Activated T-helper 17 cell treated with anti-CD3 and anti-CD28 coated beads, Interleukin-2, amount 50 U/mL, for 72 hours (primary cell): ENCODE data around the gene LRMDA. TPM values are rescaled to one million over a fixed set of nuclear protein-coding genes. Genes with fewer than 3 reads are reported as not detected.

Experiments
- ATAC-seq: fragments of 150-1000 bp; cut with Tn5 transposase; replicated peaks from 2 replicates; pipeline ENCODE4 v1.10.0; 2021; ENCODE audit warnings: mild to moderate bottlenecking, moderate library complexity
- H3K27ac Mint-ChIP-seq: one replicate; pipeline ENCODE4 v1.8.0; 2022; ENCODE audit warnings: mixed read lengths
- H3K27me3 Mint-ChIP-seq: one replicate; pipeline ENCODE4 v1.8.0; 2022; ENCODE audit warnings: mixed read lengths
- H3K36me3 Mint-ChIP-seq: one replicate; pipeline ENCODE4 v1.8.0; 2022; ENCODE audit warnings: low read depth, mild to moderate bottlenecking, mixed read lengths
- H3K4me1 Mint-ChIP-seq: one replicate; pipeline ENCODE4 v1.8.0; 2022; ENCODE audit warnings: mixed read lengths
- H3K4me3 Mint-ChIP-seq: one replicate; pipeline ENCODE4 v1.8.0; 2022; ENCODE audit warnings: mild to moderate bottlenecking, mixed read lengths
- H3K9me3 Mint-ChIP-seq: one replicate; pipeline ENCODE4 v1.8.0; 2022; ENCODE audit warnings: mixed read lengths
- total RNA-seq, 2 donors: library from RNA; stranded (reverse); gene quantifications; one replicate each; pipeline ENCODE4 v1.2.3, GENCODE V29; 2022

The LRMDA gene
- total RNA-seq, 2 donors from 2014 or later, result not detected

GRCh38 chr10:76086761-76087639 is 655.6 kb downstream of the LRMDA start:
- Mint-ChIP-seq H3K9me3 (no peaks in the 10 kb centered on the region), H3K4me3 (no peak overlapping the region), H3K27ac (no peak overlapping the region), H3K4me1 (no peaks in the 10 kb centered on the region), H3K36me3 (no peaks in the 10 kb centered on the region), H3K27me3 (peaks cover 6% of the 10 kb centered on the region)
- ATAC-seq, result no peak

DNA sequence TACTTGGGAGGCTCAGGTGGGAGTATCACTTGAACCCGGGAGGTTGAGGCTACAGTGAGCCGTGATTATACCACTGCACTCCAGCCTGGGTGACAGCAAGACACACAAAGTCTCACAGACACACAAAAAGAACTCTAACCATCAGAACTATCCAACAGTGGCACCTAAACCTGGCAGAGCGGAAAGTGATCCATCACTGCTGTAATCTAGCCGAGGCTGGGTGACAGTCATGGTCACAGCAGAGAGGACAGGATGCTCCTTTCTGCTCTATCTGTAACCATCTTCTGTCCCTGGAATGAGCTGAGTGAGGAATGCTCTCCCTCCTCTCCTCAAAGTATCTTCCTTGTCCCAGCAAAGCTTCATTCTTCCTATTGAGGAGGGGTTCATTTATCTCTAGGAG is 656.6 kb downstream of the LRMDA start:
- Mint-ChIP-seq H3K9me3 (no peaks in the 10 kb centered on the region), H3K27me3 (peaks cover 6% of the 10 kb centered on the region), H3K4me3 (no peak overlapping the region), H3K36me3 (no peaks in the 10 kb centered on the region), H3K4me1 (no peaks in the 10 kb centered on the region), H3K27ac (no peak overlapping the region)
- ATAC-seq, result no peak

GRCh38 chr10:76088980-76089379 is 657.6 kb downstream of the LRMDA start:
- no peaks in the 10 kb centered on the region for H3K9me3 Mint-ChIP-seq
- H3K36me3 Mint-ChIP-seq, result no peaks in the 10 kb centered on the region
- H3K27ac Mint-ChIP-seq, result no peak overlapping the region
- no peak for ATAC-seq
- no peaks in the 10 kb centered on the region for H3K4me1 Mint-ChIP-seq
- no peak overlapping the region for H3K4me3 Mint-ChIP-seq
- H3K27me3 Mint-ChIP-seq, result peaks cover 6% of the 10 kb centered on the region

DNA sequence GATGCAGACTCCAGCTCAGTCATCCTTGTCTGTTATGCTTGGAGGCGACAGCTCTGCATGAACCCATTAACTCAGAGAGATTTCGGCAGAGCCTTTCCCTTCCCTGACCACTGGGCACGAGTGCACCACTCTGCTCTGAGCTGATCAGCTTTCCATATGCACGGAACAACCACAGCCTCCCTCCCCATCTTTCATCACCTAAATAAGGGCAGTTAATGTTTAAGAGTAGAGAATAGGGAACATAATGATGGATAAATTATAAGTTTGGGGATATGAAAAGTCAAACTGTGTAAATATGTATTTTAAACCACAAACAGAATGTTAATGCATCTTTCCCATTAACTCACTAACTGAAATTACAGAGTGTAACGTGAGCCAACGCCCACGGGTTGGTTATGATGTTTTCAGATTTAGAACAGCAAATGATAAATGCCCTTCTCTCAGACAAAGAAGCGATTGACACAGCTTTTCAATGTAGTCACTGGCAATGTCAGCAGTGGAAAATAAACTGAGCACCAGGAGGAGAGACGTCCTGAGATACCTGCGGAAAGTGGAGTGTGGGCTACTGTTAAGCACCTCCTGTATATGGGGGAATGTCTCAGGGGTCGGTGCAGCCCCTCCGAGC is 658.2 kb downstream of the LRMDA start:
- no peak for ATAC-seq
- no peaks in the 10 kb centered on the region for H3K36me3 Mint-ChIP-seq
- H3K4me3 Mint-ChIP-seq, result no peak overlapping the region
- H3K27ac Mint-ChIP-seq, result no peak overlapping the region
- peaks cover 6% of the 10 kb centered on the region for H3K27me3 Mint-ChIP-seq
- no peaks in the 10 kb centered on the region for H3K4me1 Mint-ChIP-seq
- H3K9me3 Mint-ChIP-seq, result no peaks in the 10 kb centered on the region

DNA sequence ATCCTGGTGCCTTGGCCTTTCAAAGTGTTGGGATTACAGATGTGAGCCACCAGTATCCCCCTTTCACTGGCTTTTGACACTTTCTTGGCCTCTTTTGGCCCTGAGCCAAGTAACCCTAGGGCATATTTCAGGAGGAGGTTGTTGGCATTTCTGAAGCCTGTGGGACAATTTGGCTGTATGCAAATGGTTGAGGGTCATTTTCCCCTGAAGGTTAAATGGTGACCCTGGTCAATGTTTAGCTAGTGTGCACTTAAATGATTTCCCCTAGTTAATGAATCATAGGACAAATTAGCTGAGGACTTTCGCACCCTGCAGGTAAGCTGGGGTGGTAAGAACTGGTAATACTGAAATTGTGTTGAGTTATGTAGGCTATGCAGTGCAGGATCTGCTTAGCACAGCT is 660.5 kb downstream of the LRMDA start:
- no peaks in the 10 kb centered on the region for H3K36me3 Mint-ChIP-seq
- no peak overlapping the region for H3K27ac Mint-ChIP-seq
- H3K27me3 Mint-ChIP-seq, result peaks cover 2% of the 10 kb centered on the region

DNA sequence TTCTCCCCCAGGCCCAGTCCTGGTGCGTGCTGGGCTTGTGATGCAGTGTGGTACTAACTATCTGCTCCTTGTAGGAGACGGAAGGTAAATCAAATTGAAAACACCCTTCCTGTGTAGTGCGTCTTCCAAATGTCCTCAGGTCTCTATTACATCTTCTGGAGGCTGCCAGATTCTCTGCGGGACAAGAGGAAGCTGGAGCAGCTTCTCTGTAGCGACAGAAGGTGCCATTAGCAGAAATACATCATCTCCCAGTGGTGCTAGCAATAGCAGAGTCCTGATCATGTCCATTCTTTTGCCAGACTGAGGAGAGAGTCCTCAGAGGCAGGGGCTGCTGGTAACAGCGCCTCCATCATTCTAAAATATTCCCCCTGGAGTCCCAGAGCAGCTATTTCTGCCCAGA is 675.2 kb downstream of the LRMDA start:
- no peaks in the 10 kb centered on the region for H3K36me3 Mint-ChIP-seq
- no peak for ATAC-seq
- H3K4me1 Mint-ChIP-seq, result no peaks in the 10 kb centered on the region
- H3K9me3 Mint-ChIP-seq, result peaks cover 4% of the 10 kb centered on the region
- H3K27me3 Mint-ChIP-seq, result no peaks in the 10 kb centered on the region
- H3K27ac Mint-ChIP-seq, result no peak overlapping the region
- no peak overlapping the region for H3K4me3 Mint-ChIP-seq

More for the DNA sequence above, 660.5 kb downstream of the LRMDA start:
- H3K9me3 Mint-ChIP-seq, result no peaks in the 10 kb centered on the region
- no peak overlapping the region for H3K4me3 Mint-ChIP-seq
- ATAC-seq, result no peak
- H3K4me1 Mint-ChIP-seq, result no peaks in the 10 kb centered on the region

- Mint-ChIP-seq H3K4me3 (no peak overlapping the region), H3K4me1 (no peaks in the 10 kb centered on the region), H3K27ac (no peak overlapping the region), H3K27me3 (peaks cover 4% of the 10 kb centered on the region), H3K36me3 (no peaks in the 10 kb centered on the region), H3K9me3 (peaks cover 4% of the 10 kb centered on the region)
- no peak for ATAC-seq
Observed at GRCh38 chr10:76108563-76109359, 677.3 kb downstream of the LRMDA start.

DNA sequence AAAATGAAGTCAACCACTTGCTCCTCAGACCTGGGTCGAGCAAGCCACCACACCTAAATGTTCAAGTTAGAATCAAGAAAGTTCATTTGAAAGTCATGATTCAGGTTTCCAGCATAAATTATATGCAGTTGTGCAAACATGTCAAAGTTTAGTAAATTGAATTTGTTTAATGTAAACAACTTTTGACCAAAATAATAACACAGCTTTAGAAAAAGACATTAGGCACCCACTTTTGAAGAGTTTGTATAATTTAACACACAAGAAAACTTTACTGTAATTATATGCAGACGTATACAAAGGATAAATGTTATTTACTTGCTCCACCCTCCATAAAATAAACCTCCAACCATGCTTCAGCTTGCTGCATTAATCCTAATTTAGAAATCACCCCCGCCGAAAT is 680.0 kb downstream of the LRMDA start:
- ATAC-seq, result no peak
- Mint-ChIP-seq H3K27ac (no peak overlapping the region), H3K36me3 (no peaks in the 10 kb centered on the region), H3K9me3 (no peaks in the 10 kb centered on the region), H3K4me1 (no peaks in the 10 kb centered on the region), H3K4me3 (no peak overlapping the region), H3K27me3 (peaks cover 4% of the 10 kb centered on the region)

- peaks cover 4% of the 10 kb centered on the region for H3K27me3 Mint-ChIP-seq
- H3K27ac Mint-ChIP-seq, result no peak overlapping the region
- no peaks in the 10 kb centered on the region for H3K4me1 Mint-ChIP-seq
- no peaks in the 10 kb centered on the region for H3K36me3 Mint-ChIP-seq
- H3K4me3 Mint-ChIP-seq, result no peak overlapping the region
- peaks cover 3% of the 10 kb centered on the region for H3K9me3 Mint-ChIP-seq
- ATAC-seq, result no peak
Observed at GRCh38 chr10:76111986-76112825, 680.8 kb downstream of the LRMDA start.

DNA sequence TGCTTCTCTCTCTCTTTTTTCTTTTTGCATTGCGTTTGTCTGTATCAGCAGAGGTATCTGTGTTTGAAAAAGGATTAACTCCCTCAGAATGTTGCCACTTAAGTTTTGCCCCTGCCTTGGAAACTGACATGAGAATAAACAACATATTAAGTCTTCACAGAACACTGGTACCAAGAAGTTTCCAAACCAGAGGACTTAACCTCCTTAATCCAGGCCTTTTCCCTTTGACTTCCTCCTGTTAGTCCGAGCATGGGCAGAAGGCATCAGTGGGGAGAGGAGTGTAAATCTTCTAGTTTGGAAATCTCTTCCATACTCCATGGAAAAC is 681.4 kb downstream of the LRMDA start:
- no peak overlapping the region for H3K27ac Mint-ChIP-seq
- peaks cover 3% of the 10 kb centered on the region for H3K9me3 Mint-ChIP-seq
- H3K4me1 Mint-ChIP-seq, result no peaks in the 10 kb centered on the region
- no peak for ATAC-seq
- H3K36me3 Mint-ChIP-seq, result no peaks in the 10 kb centered on the region
- peaks cover 4% of the 10 kb centered on the region for H3K27me3 Mint-ChIP-seq
- H3K4me3 Mint-ChIP-seq, result no peak overlapping the region

DNA sequence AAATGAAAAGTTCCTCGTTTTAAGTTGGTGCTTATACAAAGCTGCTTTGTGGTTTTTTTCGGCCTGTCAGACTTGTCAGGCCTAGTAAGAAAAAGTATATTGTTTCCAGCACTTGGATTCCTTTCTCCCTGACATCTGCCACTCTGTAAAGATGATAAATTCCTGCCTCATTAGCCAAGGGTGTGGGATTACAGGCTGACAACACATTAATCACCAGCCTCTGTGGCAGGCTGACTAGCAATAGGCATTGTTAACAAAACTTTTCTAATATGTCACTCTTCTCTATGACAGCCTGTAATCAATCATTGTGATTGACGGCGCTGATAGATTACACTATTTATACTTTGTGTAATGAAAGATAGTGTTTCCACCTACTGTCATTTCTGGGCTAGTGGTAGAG is 682.5 kb downstream of the LRMDA start:
- Mint-ChIP-seq H3K4me1 (no peaks in the 10 kb centered on the region), H3K9me3 (peaks cover 3% of the 10 kb centered on the region), H3K27ac (no peak overlapping the region), H3K36me3 (no peaks in the 10 kb centered on the region), H3K4me3 (no peak overlapping the region), H3K27me3 (peaks cover 4% of the 10 kb centered on the region)
- no peak for ATAC-seq

- no peak overlapping the region for H3K27ac Mint-ChIP-seq
- peaks cover 3% of the 10 kb centered on the region for H3K9me3 Mint-ChIP-seq
- no peaks in the 10 kb centered on the region for H3K4me1 Mint-ChIP-seq
Observed at GRCh38 chr10:76114581-76115001, 683.2 kb downstream of the LRMDA start.

GRCh38 chr10:76115131-76115470 is 683.7 kb downstream of the LRMDA start:
- no peaks in the 10 kb centered on the region for H3K4me1 Mint-ChIP-seq
- H3K4me3 Mint-ChIP-seq, result no peak overlapping the region
- no peak overlapping the region for H3K27ac Mint-ChIP-seq
- ATAC-seq, result no peak
- peaks cover 4% of the 10 kb centered on the region for H3K27me3 Mint-ChIP-seq
- H3K9me3 Mint-ChIP-seq, result peaks cover 3% of the 10 kb centered on the region
- no peaks in the 10 kb centered on the region for H3K36me3 Mint-ChIP-seq

More at GRCh38 chr10:76114581-76115001, 683.2 kb downstream of the LRMDA start:
- peaks cover 4% of the 10 kb centered on the region for H3K27me3 Mint-ChIP-seq
- ATAC-seq, result no peak
- no peak overlapping the region for H3K4me3 Mint-ChIP-seq
- no peaks in the 10 kb centered on the region for H3K36me3 Mint-ChIP-seq

DNA sequence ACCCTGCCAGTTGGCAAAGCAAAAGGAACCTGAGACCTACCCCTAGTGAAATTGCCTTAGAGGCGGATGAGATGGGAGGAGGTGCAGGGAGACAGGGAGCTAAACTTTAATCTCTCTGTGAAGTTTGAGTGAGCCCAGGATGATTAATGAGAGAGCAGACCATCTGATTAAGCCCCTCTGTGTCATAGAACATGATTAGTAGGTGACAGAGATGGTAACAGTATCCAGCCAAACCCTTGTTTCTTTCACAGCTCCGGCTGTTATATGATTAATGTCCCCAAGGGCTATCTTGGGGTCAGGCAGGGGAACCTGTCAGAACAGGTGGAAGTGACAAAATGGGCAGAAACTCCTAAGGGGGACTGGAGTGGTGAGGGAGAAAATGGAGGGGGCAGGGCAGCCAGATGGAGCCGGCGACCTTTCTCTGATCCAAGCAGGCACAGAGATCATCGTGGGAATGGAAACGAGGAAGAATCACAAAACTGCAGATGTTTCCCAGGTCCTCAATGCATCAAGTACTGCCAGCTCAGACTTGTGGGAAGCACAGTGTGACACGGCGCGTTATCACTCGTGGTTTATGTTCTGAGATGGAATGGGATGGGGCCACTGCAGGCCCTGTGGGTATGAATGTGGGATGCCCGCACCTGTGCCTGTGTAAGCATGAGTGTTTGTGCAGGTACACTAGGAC is 684.2 kb downstream of the LRMDA start:
- Mint-ChIP-seq H3K4me3 (no peak overlapping the region), H3K4me1 (no peaks in the 10 kb centered on the region), H3K27me3 (peaks cover 6% of the 10 kb centered on the region), H3K27ac (no peak overlapping the region), H3K9me3 (peaks cover 3% of the 10 kb centered on the region), H3K36me3 (no peaks in the 10 kb centered on the region)
- ATAC-seq, result no peak
